ENCODE results near the gene TMEM132D.

Gene TMEM132D

DNA sequence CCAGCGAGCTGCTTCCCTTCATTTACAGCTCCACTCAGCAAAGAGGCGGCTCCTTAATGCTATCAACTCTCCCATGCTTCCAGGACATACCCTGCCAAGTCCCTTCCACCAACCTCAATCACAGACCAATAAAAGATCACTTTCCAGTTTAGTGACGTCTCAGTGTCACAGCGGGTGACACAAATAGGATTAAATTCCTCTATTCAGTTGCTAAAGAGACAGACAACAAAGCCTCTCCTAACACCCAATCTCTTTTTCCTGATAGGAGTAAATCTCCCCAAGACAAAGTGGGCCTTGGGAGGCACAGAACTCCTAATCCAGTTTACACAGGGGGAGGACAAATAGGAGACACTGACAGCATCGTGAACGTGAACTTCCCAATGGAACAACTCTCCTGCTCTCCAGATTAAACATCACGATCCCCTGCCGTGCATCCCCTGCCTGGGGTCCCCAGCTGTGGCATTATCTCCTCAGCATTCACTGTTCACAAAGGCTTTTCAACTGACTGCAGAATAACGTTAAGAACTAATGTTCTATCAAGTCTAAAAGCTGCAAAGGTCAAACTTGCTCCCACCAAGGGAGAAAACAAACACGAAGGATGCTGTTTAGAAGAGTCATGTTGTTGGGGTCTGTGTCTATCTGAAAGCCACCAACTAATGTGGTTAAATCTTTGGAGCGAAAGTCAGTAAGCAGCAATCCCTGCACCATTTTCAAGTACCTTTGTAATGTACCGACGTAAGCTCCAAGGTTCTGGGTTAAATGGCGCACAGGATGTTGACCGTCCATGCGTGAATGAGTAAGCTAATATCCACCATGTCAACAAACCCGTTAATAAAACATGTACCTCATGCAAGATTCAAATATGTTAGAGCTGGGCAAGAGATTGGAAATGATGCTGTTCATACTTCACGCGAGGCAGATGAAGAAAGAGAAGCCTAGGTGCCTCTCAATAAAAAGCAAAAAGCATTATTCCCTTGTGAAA lies 31.5 kb downstream of the TMEM132D start:
- Histone ChIP-seq H3K4me3 (IDR thresholded peaks at IDR 0.05; ENCODE audit: insufficient read depth, low read depth, low read length) (no peak overlapping the region), H3K4me2 (no peak overlapping the region), H2AFZ (ENCODE audit: low read depth) (no peak overlapping the region), H3K27ac (no peak overlapping the region), H3K27me3 (ENCODE audit: insufficient read depth, low read depth) (no peaks in the 10 kb centered on the region), H4K20me1 (ENCODE audit: insufficient read depth) (no peaks in the 10 kb centered on the region), H3K9ac (no peak overlapping the region), H3K4me1 (ENCODE audit: low read depth, poor library complexity, severe bottlenecking) (peaks cover 4% of the 10 kb centered on the region), H3K36me3 (ENCODE audit: insufficient read depth) (no peaks in the 10 kb centered on the region), H3K79me2 (ENCODE audit: insufficient read depth, low read depth) (no peaks in the 10 kb centered on the region)
- TF ChIP-seq CTCF (conservative IDR thresholded peaks at IDR 0.05; ENCODE audit: low read depth, low read length), result no peak

GRCh38 chr12:129870796-129871195 lies 33.0 kb downstream of the TMEM132D start:
- Histone ChIP-seq H3K27ac (no peak overlapping the region), H3K9ac (no peak overlapping the region), H2AFZ (ENCODE audit: low read depth) (no peak overlapping the region), H3K36me3 (ENCODE audit: insufficient read depth) (no peaks in the 10 kb centered on the region), H3K79me2 (ENCODE audit: insufficient read depth, low read depth) (no peaks in the 10 kb centered on the region), H3K4me2 (no peak overlapping the region), H3K27me3 (ENCODE audit: insufficient read depth, low read depth) (no peaks in the 10 kb centered on the region), H3K4me3 (IDR thresholded peaks at IDR 0.05; ENCODE audit: insufficient read depth, low read depth, low read length) (no peak overlapping the region), H3K4me1 (ENCODE audit: low read depth, poor library complexity, severe bottlenecking) (peaks cover 4% of the 10 kb centered on the region), H4K20me1 (ENCODE audit: insufficient read depth) (no peaks in the 10 kb centered on the region)
- TF ChIP-seq CTCF (conservative IDR thresholded peaks at IDR 0.05; ENCODE audit: low read depth, low read length), result no peak

- Histone ChIP-seq H3K27ac (no peak overlapping the region), H3K4me2 (no peak overlapping the region), H2AFZ (ENCODE audit: low read depth) (no peak overlapping the region), H3K4me3 (IDR thresholded peaks at IDR 0.05; ENCODE audit: insufficient read depth, low read depth, low read length) (no peak overlapping the region), H3K36me3 (ENCODE audit: insufficient read depth) (no peaks in the 10 kb centered on the region), H3K4me1 (ENCODE audit: low read depth, poor library complexity, severe bottlenecking) (peaks cover 4% of the 10 kb centered on the region), H3K9ac (no peak overlapping the region), H4K20me1 (ENCODE audit: insufficient read depth) (no peaks in the 10 kb centered on the region), H3K79me2 (ENCODE audit: insufficient read depth, low read depth) (no peaks in the 10 kb centered on the region), H3K27me3 (ENCODE audit: insufficient read depth, low read depth) (no peaks in the 10 kb centered on the region)
- no peak for TF ChIP-seq CTCF (conservative IDR thresholded peaks at IDR 0.05; ENCODE audit: low read depth, low read length)
Observed at GRCh38 chr12:129870136-129870535, 33.7 kb downstream of the TMEM132D start.

GRCh38 chr12:129868575-129868974 lies 35.2 kb downstream of the TMEM132D start:
- H3K27ac ChIP-seq, result no peak overlapping the region
- no peaks in the 10 kb centered on the region for H3K27me3 ChIP-seq (ENCODE audit: insufficient read depth, low read depth)
- H3K36me3 ChIP-seq (ENCODE audit: insufficient read depth), result no peaks in the 10 kb centered on the region
- H3K79me2 ChIP-seq (ENCODE audit: insufficient read depth, low read depth), result no peaks in the 10 kb centered on the region
- peaks cover 4% of the 10 kb centered on the region for H3K4me1 ChIP-seq (ENCODE audit: low read depth, poor library complexity, severe bottlenecking)
- no peak overlapping the region for H3K4me3 ChIP-seq (IDR thresholded peaks at IDR 0.05; ENCODE audit: insufficient read depth, low read depth, low read length)
- H3K9ac ChIP-seq, result no peak overlapping the region
- no peak for TF ChIP-seq CTCF (conservative IDR thresholded peaks at IDR 0.05; ENCODE audit: low read depth, low read length)
- H3K4me2 ChIP-seq, result no peak overlapping the region
- H2AFZ ChIP-seq (ENCODE audit: low read depth), result no peak overlapping the region
- no peaks in the 10 kb centered on the region for H4K20me1 ChIP-seq (ENCODE audit: insufficient read depth)
